NT2/D1 (cell line): ENCODE data around the gene LRBA.

ENCODE experiments used
- YY1 ChIP-seq: IDR thresholded peaks from 2 replicates; pipeline ENCODE4 v1.6.1; 2011; ENCODE audit not compliant: insufficient read length, insufficient read depth
- ZNF274 ChIP-seq: IDR thresholded peaks from 2 replicates; pipeline ENCODE4 v1.6.1; 2011; ENCODE audit warnings: mild to moderate bottlenecking, low read depth, low read length

- TF ChIP-seq YY1 (no peak), ZNF274 (no peak)
Observed at GRCh38 chr4:150679765-150680343, 335.2 kb downstream of the LRBA start.
